ENCODE measurements around the gene FIZ1.

- TF ChIP-seq TAF1 (IDR thresholded peaks at IDR 0.05; ENCODE audit: borderline replicate concordance, low read depth, low read length) (no peak), POLR2A (IDR thresholded peaks at IDR 0.05; ENCODE audit: low read depth, low read length) (no peak)
These were observed 18.0 kb downstream of the FIZ1 start for GRCh38 chr19:55581145-55581822.
